ENCODE measurements around the gene MRTFB.
"Not testable (repeated sequence)": the region's sequence is repeated elsewhere in the genome, so short reads cannot be mapped to it uniquely, and the experiment has no call there.

MRTFB gene, protein sequence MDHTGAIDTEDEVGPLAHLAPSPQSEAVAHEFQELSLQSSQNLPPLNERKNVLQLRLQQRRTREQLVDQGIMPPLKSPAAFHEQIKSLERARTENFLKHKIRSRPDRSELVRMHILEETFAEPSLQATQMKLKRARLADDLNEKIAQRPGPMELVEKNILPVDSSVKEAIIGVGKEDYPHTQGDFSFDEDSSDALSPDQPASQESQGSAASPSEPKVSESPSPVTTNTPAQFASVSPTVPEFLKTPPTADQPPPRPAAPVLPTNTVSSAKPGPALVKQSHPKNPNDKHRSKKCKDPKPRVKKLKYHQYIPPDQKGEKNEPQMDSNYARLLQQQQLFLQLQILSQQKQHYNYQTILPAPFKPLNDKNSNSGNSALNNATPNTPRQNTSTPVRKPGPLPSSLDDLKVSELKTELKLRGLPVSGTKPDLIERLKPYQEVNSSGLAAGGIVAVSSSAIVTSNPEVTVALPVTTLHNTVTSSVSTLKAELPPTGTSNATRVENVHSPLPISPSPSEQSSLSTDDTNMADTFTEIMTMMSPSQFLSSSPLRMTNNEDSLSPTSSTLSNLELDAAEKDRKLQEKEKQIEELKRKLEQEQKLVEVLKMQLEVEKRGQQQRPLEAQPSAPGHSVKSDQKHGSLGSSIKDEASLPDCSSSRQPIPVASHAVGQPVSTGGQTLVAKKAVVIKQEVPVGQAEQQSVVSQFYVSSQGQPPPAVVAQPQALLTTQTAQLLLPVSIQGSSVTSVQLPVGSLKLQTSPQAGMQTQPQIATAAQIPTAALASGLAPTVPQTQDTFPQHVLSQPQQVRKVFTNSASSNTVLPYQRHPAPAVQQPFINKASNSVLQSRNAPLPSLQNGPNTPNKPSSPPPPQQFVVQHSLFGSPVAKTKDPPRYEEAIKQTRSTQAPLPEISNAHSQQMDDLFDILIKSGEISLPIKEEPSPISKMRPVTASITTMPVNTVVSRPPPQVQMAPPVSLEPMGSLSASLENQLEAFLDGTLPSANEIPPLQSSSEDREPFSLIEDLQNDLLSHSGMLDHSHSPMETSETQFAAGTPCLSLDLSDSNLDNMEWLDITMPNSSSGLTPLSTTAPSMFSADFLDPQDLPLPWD

DNA sequence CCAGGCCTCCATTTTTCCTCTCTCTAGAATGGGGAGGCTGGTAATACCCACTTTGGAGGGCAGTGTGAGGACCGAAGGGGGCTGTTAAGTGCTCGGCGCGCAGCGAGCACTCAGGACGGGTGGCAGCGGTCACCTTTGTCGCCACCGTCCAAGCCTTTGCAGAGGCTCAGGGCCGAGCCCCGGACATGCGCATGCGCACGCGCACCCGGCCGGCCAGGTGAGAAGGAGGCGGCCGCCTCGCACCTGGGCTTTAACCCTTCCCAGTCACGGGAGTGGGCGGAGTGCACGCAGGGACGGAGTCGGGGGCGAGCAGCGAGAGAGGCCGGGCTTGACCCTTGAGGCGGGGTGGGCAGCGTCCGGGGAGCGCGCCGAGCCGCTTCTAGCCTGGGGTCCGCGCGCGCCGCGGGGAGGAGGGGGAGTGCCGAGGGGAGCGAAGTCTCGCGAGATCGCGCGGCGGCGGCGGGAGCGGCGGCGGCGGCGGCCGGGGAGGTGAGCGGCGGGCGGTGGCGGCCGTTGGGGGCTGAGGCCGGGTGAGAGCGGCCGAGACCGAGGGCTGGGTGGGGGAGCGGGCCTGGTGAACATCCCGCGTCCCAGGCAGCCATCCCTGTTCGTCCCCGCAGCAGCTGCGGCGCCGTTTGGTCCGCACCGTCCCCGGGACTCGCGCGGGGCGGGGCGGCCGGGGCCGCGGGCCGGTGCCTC, at the start of gene MRTFB:
TSS of gene MRTFB (plus strand) at position 443 of the 699 bp plus-strand sequence. CDS start 69,288 bp downstream, outside the sequence.
- Mint-ChIP-seq H3K36me3 (no peaks in the 10 kb centered on the region), H3K4me3 (peak within 1 kb of the TSS; percentile 93), H3K27ac (peak within 1 kb of the TSS; percentile 96), H3K27me3 (peaks cover 12 to 16% of the 10 kb centered on the region in 2 donors), H3K9me3 (no peaks in the 10 kb centered on the region), H3K4me1 (peaks cover 11 to 22% of the 10 kb centered on the region in 2 donors)
- DNase-seq (peak; percentile 80), ATAC-seq (replicated peaks) (peak; percentile 87 to 90)

DNA sequence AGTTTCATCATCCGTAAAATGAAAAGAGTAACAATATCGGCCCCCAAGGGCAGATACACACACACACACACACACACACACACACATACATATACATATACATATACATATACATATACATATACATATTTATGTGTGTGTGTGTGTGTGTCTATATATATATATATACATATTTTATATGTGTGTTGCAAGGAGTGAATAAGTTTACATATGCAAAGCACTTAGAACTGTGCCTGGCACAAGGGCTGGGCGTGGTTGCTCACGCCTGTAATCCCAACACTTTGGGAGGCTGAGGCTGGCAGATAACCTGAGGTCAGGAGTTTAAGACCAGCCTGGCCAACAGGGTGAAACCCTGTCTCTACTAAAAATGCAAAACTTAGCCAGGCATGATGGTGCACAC, 47.6 kb upstream of the MRTFB start:
- not testable (repeated sequence) for H3K4me1 Mint-ChIP-seq; H3K4me3 Mint-ChIP-seq; DNase-seq; H3K9me3 Mint-ChIP-seq; H3K36me3 Mint-ChIP-seq; H3K27ac Mint-ChIP-seq; ATAC-seq (replicated peaks)
- peaks cover 17 to 24% of the 10 kb centered on the region in 2 donors for H3K27me3 Mint-ChIP-seq

DNA sequence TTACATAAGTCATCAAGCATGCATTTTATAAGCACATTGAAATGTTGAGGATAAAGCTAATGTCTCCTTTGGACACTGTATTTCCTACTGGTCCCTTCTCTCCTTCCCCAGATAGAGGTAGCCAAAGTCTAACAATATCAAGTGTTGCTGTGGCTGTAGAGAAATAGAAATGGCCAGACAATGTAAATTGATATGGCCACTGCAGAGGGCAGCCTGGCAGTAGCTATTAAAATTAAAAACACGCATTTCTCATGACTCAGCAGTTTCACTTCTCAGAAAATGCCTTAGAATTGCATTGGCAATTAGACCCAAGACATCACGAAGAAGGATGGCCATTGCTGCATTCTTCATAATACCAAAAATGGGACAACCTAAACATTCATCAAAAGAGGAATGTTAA, 46.8 kb upstream of the MRTFB start:
- DNase-seq (no peak), ATAC-seq (replicated peaks) (no peak)
- Mint-ChIP-seq H3K9me3 (peaks cover 4 to 5% of the 10 kb centered on the region in 2 donors), H3K27me3 (peaks cover 17 to 30% of the 10 kb centered on the region in 2 donors), H3K27ac (no peak overlapping the region), H3K4me1 (no peaks in the 10 kb centered on the region), H3K36me3 (no peaks in the 10 kb centered on the region), H3K4me3 (no peak overlapping the region)

GRCh38 chr16:14026572-14027285, 44.4 kb upstream of the MRTFB start:
- Mint-ChIP-seq H3K4me3 (no peak overlapping the region), H3K9me3 (peaks cover 4 to 5% of the 10 kb centered on the region in 2 donors), H3K27ac (no peak overlapping the region), H3K27me3 (peaks cover 17 to 30% of the 10 kb centered on the region in 2 donors), H3K36me3 (no peaks in the 10 kb centered on the region), H3K4me1 (no peaks in the 10 kb centered on the region)
- DNase-seq (no peak), ATAC-seq (replicated peaks) (no peak)

GRCh38 chr16:14028202-14028601, 42.9 kb upstream of the MRTFB start:
- H3K9me3 Mint-ChIP-seq, result peaks cover 4 to 5% of the 10 kb centered on the region in 2 donors
- H3K27me3 Mint-ChIP-seq, result peaks cover 17 to 30% of the 10 kb centered on the region in 2 donors
- H3K36me3 Mint-ChIP-seq, result peaks cover 0 to 3% of the 10 kb centered on the region in 2 donors
- no peak overlapping the region for H3K27ac Mint-ChIP-seq
- H3K4me3 Mint-ChIP-seq, result no peak overlapping the region
- H3K4me1 Mint-ChIP-seq, result no peaks in the 10 kb centered on the region
- DNase-seq (no peak), ATAC-seq (replicated peaks) (no peak)

- Mint-ChIP-seq H3K27me3 (peaks cover 14 to 24% of the 10 kb centered on the region in 2 donors), H3K9me3 (peaks cover 3 to 4% of the 10 kb centered on the region in 2 donors), H3K4me3 (no peak overlapping the region), H3K4me1 (no peaks in the 10 kb centered on the region), H3K27ac (no peak overlapping the region), H3K36me3 (peaks cover 0 to 3% of the 10 kb centered on the region in 2 donors)
- no peak for DNase-seq
- no peak for ATAC-seq (replicated peaks)
Observed at GRCh38 chr16:14029658-14030057, 41.5 kb upstream of the MRTFB start.

GRCh38 chr16:14035092-14035491, 36.0 kb upstream of the MRTFB start:
- H3K4me3 Mint-ChIP-seq, result no peak overlapping the region
- no peaks in the 10 kb centered on the region for H3K4me1 Mint-ChIP-seq
- H3K27ac Mint-ChIP-seq, result no peak overlapping the region
- peaks cover 0 to 3% of the 10 kb centered on the region in 2 donors for H3K27me3 Mint-ChIP-seq
- ATAC-seq (replicated peaks) (no peak), DNase-seq (no peak)
- peaks cover 0 to 3% of the 10 kb centered on the region in 2 donors for H3K36me3 Mint-ChIP-seq
- peaks cover 4% of the 10 kb centered on the region in 2 donors for H3K9me3 Mint-ChIP-seq

GRCh38 chr16:14036889-14037288, 34.2 kb upstream of the MRTFB start:
- Mint-ChIP-seq H3K27ac (no peak overlapping the region), H3K4me3 (no peak overlapping the region)
- no peak for ATAC-seq (replicated peaks)

GRCh38 chr16:14037960-14038359, 33.2 kb upstream of the MRTFB start:
- no peak for ATAC-seq (replicated peaks)
- DNase-seq, result no peak
- H3K27me3 Mint-ChIP-seq, result peaks cover 0 to 3% of the 10 kb centered on the region in 2 donors
- H3K27ac Mint-ChIP-seq, result no peak overlapping the region
- peaks cover 4% of the 10 kb centered on the region in 2 donors for H3K9me3 Mint-ChIP-seq
- H3K4me1 Mint-ChIP-seq, result no peaks in the 10 kb centered on the region
- H3K4me3 Mint-ChIP-seq, result no peak overlapping the region
- H3K36me3 Mint-ChIP-seq, result no peaks in the 10 kb centered on the region

More at GRCh38 chr16:14036889-14037288, 34.2 kb upstream of the MRTFB start:
- Mint-ChIP-seq H3K36me3 (peaks cover 0 to 2% of the 10 kb centered on the region in 2 donors), H3K9me3 (peaks cover 4% of the 10 kb centered on the region in 2 donors), H3K4me1 (no peaks in the 10 kb centered on the region), H3K27me3 (peaks cover 0 to 3% of the 10 kb centered on the region in 2 donors)
- DNase-seq, result no peak

DNA sequence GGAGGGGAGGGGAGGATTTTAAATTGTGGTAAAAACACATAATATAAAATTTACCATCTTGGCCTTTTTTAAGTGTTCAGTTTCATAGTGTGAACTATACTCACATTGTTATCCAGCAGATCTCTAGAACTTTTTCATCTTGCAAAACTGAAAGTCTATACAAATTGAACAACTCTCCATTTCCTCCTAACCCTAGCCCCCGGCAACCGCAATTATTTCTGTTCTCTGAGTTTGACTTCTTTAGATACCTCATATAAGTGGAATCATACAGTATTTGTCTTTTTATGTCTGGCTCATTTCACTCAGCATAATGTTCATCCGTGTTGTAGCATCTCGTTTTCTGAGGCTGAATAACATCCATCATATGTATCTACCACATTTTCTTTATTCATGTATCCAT, 30.0 kb upstream of the MRTFB start:
- Mint-ChIP-seq H3K4me1 (no peaks in the 10 kb centered on the region), H3K9me3 (peaks cover 4% of the 10 kb centered on the region in 2 donors), H3K36me3 (no peaks in the 10 kb centered on the region), H3K27me3 (peaks cover 0 to 12% of the 10 kb centered on the region in 2 donors), H3K27ac (no peak overlapping the region), H3K4me3 (no peak overlapping the region)
- ATAC-seq (replicated peaks) (no peak), DNase-seq (no peak)

DNA sequence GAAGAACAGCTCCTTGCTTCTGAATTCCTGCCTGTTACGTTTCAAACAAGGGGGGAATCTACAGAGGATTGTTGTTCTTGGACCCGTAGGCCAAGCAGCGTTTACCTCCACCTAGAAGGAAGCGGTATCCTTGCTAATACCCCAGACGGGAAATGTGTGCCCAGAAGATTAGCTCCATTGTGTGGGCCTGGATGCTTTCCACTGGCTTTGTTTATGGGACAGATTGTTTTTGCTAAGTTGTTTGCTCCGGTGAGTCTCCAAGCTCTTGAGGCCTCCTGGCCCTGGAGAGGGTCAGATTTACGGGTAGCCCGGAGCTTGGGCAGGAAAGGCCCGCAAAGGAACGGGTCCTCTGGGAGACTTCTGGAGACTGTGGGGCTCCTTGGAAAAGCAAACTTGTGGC, 28.4 kb upstream of the MRTFB start:
- Mint-ChIP-seq H3K4me1 (no peaks in the 10 kb centered on the region), H3K36me3 (no peaks in the 10 kb centered on the region), H3K4me3 (no peak overlapping the region), H3K9me3 (peaks cover 4% of the 10 kb centered on the region in 2 donors), H3K27me3 (peaks cover 0 to 9% of the 10 kb centered on the region in 2 donors), H3K27ac (no peak overlapping the region)
- ATAC-seq (replicated peaks), result no peak
- no peak for DNase-seq

DNA sequence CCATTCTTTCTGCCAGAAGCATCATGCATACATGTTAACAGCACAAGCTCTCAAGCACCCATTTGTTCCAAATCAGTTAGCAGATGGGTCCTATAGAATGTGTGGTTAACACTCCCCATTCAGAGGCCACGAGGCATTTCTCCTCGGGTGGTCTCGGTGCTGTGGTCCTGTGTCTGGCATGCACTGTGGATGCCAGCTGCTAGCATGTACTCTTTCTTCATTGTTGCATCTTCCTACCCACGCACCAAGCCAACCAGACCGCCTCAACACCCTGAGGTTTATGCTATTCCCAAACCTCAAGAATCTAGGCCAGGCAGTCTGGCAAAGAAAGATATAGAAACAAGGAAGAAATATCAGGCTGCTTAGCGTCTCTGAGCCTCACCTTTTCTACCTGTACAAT, 27.8 kb upstream of the MRTFB start:
- Mint-ChIP-seq H3K4me1 (no peaks in the 10 kb centered on the region), H3K27me3 (peaks cover 0 to 11% of the 10 kb centered on the region in 2 donors), H3K36me3 (no peaks in the 10 kb centered on the region), H3K4me3 (no peak overlapping the region), H3K27ac (no peak overlapping the region), H3K9me3 (peaks cover 4% of the 10 kb centered on the region in 2 donors)
- ATAC-seq (replicated peaks) (no peak), DNase-seq (no peak)

- peaks cover 2 to 4% of the 10 kb centered on the region in 2 donors for H3K9me3 Mint-ChIP-seq
- ATAC-seq (replicated peaks), result no peak
Observed at GRCh38 chr16:14043793-14044192, 27.3 kb upstream of the MRTFB start.

More at GRCh38 chr16:14043793-14044192, 27.3 kb upstream of the MRTFB start:
- no peak overlapping the region for H3K27ac Mint-ChIP-seq
- H3K4me3 Mint-ChIP-seq, result no peak overlapping the region
- no peaks in the 10 kb centered on the region for H3K4me1 Mint-ChIP-seq
- peaks cover 0 to 14% of the 10 kb centered on the region in 2 donors for H3K27me3 Mint-ChIP-seq
- DNase-seq, result no peak
- no peaks in the 10 kb centered on the region for H3K36me3 Mint-ChIP-seq

Measured in stimulated activated naive B cell treated with anti-CD40 and anti-IgM and Interleukin-4, amounts not matched to agents 10 μg/mL and 1 μg/mL and 100 μg/mL, for 72 hours (primary cell).